SK-N-DZ (cell line): ENCODE measurements around the gene KRTAP2-2. TPM values are rescaled to one million over a fixed set of nuclear protein-coding genes. Genes with fewer than 3 reads are reported as not detected.
"Not testable (repeated sequence)": the region's sequence is repeated elsewhere in the genome, so short reads cannot be mapped to it uniquely, and the experiment has no call there.

Experiments
- DNase-seq: peaks from one replicate; pipeline ENCODE4 v3.0.0-alpha.2; 2015; ENCODE audit warnings: low spot score
- polyA plus RNA-seq, 2 experiments: library from polyadenylated mRNA; depleted of rRNA; stranded (reverse); fragments of >200 nt; gene quantifications; 2 replicates each; pipeline ENCODE4 v1.2.3, GENCODE V29; 2014

Gene KRTAP2-2, protein sequence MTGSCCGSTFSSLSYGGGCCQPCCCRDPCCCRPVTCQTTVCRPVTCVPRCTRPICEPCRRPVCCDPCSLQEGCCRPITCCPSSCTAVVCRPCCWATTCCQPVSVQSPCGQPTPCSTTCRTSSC
- polyA plus RNA-seq (2014; cell fraction: cytosol; rRNA removed) = not detected in 2 replicates
- not detected in 2 replicates for polyA plus RNA-seq (2014; cell fraction: nucleus; rRNA removed)

DNA sequence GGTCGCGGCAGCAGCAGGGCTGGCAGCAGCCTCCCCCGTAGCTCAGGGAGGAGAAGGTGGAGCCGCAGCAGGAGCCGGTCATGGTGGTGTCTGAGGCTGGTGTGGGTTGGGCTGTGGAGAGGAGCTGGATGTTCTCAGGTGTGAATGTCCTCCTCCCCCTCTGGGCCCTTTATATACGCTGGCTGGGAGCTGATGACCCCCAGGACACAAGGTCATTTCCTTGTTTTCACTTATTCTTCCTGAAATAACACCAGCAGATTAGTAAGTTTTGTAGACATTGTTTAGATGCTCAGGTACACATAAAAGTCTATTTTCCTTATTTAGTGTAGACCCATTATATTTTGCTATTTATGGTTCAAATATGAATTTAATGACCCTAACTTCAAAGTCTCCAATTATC lies at the start of gene KRTAP2-2:
TSS of gene KRTAP2-2 (minus strand) at position 101 of the 400 bp plus-strand sequence. CDS start at position 82, 19 bp downstream.
- DNase-seq = not testable (repeated sequence)

DNA sequence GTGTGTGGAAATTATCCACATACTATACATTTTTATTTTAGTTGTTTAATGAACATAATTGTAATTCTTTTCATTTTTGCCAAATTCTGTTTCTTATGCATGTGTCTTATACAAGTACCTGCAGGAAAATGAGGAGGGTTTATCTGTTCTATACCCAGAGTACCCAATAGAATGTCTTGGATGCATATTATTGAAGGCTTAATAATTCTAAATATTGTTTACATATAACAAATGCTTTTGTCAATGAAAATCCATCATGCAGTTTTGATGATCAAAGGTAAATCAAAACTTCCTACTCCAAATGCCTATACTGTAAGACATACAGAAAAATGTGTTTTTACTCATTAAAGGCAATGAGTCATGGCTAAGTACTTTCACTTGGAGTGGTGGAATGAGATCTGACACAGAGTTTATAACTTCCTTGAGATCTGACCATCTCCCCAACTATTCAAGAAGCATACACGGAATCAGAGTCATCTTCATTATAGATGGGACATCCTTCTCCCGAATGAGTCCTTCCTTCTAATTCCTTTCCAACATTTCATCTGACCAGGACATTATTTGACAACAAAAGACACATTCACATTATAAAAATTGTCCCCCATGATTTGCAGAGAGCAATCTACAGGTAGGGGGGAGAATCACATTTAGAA lies 49.5 kb upstream of the KRTAP2-2 start:
- DNase-seq = not testable (repeated sequence)

DNA sequence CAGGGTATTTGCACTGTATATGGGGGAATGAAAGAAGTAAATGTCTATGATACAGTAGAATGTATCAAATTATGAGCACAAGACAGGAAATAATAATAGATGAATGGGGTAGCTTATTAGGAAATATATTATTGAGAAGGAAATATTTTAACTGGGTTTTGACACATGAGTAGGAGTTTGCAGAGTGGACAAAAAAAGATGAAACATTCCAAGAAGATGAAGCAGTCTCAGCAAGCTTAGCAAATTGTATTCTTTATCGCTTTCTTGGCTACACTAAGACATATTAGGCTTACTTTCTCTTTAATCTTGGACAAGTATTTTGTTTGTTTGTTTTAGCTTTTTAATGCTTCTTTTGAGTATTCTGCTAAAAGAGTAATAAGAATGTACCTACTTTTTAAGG lies 48.9 kb upstream of the KRTAP2-2 start:
- DNase-seq = no peak

DNA sequence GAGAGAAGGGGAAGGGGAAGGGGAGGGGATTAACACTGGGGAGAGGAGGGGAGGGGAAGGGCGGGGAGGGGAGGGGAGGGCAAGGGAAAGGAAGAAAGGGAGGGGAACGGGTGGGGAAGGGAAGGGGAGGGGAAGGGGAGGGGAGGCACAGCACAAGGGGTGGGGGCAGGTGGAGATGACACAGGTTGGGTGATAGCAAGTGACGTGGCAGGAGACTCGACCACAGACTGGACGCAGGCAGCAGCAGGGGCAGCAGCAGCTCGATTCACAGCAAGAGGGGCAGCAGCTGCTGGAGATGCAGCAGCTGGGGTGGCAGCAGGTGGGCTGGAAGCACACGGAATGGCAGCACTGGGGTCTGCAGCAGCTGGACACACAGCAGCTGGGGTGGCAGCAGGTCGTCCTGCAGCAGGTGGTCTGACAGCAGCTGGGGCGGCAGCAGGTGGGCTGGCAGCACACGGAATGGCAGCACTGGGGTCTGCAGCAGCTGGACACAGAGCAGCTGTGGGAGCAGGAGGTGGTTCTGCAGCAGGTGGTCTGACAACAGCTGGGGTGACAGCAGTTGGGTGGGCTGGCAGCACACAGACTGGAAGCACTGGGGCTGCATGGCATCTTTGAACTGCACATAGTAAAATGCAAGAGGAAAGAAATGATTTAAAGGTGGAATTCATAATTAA lies 46.7 kb upstream of the KRTAP2-2 start, which contains the start of gene KRTAP4-16:
TSS of gene KRTAP4-16 (minus strand) at position 624 of the 674 bp plus-strand sequence. CDS start at position 624, 0 bp downstream.
- no peak for DNase-seq

DNA sequence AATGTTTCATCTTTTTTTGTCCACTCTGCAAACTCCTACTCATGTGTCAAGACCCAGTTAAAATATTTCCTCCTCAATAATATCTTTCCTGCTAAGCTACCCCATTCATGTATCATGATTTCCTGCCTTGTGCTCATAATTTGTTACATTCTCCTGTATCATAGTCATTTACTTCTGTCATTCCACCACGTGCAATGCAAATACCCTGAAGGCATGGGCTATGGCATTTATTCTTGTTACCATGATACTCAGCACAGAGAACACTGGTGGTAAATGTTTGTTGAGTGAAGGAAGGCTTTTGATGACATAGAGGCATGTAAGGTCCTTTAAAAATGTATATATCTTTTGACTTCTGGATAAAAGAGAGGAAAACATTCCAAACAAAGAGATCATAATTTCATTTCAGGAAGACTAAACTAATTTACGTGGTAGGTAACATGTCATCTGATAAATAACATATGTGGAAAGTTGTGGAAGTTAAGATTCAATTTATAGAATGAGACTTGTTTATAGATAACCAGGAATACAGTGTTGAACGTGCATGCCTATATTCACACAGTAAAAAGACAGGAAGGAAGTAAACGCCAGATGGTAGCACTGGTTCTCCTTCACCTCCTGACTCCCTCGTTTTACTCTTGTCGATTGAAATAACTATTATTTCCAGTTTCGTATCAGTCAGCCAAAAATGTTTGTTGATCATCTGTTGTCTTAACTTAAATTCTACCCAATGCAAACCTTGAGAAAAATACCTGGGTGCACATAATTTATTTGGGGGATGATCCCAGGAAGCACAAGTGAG lies 44.9 kb upstream of the KRTAP2-2 start:
- not testable (repeated sequence) for DNase-seq

DNA sequence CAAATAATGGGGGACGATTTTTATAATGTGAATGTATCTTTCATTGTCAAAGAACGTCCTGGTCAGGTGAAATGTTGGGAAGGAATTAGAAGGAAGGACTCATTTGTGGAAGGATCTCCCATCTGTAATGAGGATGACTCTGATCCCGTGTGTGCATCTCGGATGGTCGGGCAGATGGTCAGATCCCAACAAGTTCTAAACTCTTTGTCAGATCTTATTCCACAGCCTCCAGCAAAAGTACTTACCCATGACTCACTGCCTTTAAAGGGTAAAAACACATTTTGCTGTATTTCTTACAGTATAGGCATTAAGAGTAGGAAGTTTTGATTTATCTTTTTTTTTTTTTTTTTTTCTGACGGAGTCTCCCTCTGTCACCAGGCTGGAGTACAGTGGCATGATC lies 43.5 kb upstream of the KRTAP2-2 start:
- DNase-seq = no peak

DNA sequence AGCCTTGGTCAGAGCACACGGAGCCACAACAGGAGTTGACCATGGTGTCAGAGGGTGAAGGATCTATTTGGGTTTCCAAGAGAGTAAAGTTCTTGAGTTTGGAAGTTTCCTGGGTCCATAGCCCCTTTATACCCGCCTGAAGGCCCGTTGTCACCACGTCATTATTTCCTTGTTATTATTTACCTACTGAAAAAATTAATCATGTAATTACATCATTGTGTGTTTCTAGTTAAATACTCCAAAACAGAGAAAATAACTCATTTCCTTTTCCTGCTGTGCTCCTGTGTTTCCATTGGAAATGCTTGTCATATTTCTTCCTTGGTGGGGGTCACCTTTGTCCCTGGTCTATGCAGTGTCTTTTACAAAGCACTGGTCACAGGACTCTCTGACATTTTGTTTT lies 43.0 kb upstream of the KRTAP2-2 start, which contains the start of gene KRTAP4-8:
TSS of gene KRTAP4-8 (minus strand) at position 101 of the 400 bp plus-strand sequence. CDS start at position 43, 58 bp downstream.
- no peak for DNase-seq

DNA sequence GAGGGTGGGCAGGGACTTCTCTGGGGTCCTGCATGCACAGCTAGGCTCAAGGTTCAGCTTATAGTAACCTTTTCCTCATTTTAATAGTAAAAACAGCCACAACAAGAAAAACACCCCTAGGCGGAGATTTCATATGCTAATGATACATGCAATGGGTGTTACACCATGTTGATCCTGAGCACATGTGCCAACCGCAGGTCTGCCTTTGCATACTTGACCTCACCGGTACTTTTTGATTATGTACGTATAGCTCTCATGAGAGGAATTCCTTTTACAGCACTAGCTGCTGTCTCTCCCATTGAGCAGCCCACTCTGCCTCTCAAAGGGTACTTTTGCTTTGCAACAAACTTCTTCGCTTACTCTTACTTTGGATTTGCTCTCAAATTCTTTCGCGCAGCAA lies 41.0 kb upstream of the KRTAP2-2 start:
- DNase-seq = no peak

DNA sequence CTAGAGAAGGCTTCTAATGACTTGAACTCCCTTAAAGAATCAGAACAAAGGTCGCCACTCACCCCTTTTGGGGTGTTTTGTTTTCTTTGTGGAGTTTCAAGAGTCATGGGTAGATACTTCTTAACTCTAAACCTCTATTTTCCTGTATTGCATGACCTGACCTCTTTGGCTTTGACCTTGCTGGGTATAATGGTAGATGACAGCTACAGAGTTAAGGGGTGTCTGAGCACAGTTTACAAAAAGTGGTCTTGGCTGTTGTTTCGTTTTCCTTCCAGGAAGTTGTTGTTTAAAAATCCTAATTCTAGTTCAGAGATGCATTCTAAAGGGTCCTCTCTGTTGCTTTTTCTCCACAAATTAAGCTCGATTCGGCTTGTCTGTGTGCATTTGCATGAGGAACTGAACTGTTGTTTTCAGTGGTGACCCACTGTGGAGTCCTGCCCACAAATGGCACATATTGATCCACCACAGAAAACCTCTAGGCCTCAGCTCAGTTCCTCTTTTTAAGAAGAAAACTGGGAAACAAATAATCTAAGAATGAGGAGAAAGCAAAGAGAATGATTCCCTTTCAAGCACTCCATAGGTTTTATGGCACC lies 33.8 kb upstream of the KRTAP2-2 start:
- not testable (repeated sequence) for DNase-seq

DNA sequence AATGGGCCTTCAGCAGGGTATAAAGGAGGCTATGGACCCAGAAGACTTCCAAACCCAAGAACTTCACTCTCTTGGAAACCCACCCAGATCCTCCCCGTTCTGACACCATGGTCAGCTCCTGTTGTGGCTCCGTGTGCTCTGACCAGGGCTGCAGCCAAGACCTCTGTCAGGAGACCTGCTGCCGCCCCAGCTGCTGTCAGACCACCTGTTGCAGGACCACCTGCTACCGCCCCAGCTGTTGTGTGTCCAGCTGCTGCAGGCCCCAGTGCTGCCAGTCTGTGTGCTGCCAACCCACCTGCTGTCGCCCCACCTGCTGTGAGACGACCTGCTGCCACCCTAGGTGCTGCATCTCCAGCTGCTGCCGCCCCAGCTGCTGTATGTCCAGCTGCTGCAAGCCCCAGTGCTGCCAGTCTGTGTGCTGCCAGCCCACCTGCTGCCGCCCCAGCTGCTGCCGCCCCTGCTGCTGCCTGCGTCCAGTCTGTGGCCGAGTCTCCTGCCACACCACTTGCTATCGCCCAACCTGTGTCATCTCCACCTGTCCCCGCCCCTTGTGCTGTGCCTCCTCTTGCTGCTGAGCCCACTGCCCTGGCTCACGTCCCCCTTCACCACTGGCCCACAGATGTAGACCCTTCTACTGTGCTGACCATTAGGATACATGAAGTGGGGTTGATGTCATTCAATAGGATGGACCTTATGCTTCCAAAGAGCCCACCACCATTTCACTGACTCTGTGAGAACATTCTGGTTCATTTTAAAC lies 29.2 kb upstream of the KRTAP2-2 start, which contains the start of gene KRTAP4-7:
TSS of gene KRTAP4-7 (plus strand) at position 51 of the 757 bp plus-strand sequence. CDS start at position 108, 57 bp downstream.
- not testable (repeated sequence) for DNase-seq

DNA sequence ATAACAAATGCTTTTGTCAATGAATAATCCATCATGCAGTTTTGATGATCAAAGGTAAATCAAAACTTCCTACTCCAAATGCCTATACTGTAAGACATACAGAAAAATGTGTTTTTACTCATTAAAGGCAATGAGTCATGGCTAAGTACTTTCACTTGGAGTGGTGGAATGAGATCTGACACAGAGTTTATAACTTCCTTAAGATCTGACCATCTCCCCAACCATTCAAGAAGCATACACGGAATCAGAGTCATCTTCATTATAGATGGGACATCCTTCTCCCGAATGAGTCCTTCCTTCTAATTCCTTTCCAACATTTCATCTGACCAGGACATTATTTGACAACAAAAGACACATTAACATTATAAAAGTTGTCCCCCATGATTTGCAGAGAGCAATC lies 28.4 kb upstream of the KRTAP2-2 start:
- DNase-seq = not testable (repeated sequence)

DNA sequence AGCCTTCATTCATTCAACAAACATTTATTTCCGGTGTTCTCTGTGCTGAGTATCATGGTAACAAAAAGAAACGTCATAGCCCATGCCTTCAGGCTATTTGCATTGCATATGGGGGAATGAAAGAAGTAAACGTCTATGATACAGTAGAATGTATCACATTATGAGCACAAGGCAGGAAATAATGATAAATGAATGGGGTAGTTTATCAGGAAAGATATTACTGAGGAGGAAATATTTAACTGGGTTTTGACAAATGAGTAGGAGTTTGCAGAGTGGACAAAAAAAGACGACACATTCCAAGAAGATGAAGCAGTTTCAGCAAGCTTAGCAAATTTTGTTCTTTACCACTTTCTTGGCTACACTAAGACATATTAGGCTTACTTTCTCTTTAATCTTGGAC lies 27.6 kb upstream of the KRTAP2-2 start:
- DNase-seq = no peak

DNA sequence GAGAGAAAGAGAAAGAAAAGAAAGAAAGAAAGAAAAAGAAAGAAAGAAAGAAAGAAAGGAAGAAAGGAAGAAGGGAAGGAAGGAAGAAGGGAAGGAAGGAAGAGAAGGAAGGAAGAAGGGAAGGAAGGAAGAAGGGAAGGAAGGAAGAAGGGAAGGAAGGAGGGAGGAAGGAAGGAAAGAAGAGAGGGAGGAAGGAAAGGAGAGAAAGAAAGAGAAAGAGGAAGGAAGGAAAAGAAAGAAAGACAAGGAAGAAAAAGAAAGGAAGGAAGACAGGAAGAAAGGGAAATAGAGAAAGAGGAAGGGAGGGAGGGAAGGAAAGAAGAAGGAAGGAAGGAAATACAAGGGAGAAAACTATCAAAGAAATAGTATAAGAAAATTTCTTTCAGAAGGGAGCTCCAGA lies 21.8 kb upstream of the KRTAP2-2 start:
- no peak for DNase-seq

DNA sequence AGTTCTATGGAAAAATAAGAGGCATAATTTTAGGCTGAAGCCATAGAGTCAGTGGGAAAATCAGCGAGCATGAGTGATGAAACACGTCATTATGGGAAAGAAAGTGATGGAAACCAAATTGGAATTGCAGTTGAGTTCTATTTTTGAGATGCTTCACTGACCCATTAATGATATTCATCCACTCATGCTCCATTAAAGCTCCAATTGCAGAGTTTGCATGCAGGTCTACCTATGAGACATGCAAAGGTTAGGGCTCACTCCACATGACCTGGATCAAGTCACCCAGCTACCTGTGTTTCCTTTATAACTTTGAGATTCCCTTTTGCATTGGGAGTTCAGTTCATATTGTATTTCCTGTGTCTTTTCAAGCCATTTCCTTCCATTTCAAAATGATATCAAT lies 18.6 kb upstream of the KRTAP2-2 start:
- DNase-seq = no peak

DNA sequence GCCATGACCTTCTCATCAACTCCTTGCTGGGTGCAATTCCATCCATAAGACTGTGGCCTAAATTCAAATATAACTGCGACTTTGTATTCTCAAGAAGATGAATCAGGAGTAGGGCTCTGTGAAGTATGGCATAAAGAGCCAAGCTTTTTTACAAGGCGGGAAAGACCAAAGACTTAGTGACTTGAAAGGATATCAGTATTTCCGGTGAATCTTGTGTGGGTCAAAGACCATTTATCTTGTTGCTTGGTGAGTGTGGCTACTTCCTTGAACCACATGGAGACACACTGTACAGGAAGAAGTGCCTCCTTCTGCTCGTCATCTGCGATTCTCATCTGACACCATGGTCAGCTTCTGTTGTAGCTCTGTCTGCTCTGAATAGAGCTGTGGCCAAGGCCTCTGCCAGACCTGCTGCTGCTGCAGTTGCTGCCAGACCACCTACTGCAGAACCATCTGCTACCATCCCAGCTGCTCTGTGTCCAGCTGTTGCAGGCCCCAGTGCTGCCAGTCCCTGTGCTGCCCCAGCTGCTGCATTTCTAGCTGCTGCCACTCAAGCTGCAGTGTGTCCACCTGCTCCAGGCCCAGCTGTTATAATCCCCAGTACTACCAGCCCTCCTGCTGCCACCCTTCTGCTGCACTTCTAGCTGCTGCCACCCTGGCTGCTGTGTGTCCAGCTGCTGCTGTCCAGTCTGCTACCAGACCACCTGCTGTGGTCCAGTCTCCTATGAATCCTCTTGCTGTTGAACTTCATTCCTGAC lies 16.8 kb upstream of the KRTAP2-2 start:
- no peak for DNase-seq

DNA sequence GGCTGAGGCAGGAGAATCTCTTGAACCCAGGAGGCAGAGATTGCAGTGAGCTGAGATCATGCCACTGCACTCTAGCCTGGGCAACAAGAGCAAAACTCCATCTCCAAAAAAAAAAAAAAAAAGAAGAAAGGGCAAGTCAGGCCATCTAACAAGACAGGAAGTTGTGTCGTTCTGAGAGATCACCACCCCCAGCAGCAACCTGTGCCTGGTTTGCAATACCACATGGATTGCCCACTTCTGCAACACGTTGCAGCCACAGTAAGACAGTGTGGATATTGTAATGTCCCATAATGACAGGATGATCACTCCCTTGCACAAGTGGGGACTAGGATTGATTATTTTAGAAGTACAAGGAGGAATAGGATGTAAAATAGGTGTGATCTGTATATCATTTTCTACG lies 14.0 kb upstream of the KRTAP2-2 start:
- no peak for DNase-seq

DNA sequence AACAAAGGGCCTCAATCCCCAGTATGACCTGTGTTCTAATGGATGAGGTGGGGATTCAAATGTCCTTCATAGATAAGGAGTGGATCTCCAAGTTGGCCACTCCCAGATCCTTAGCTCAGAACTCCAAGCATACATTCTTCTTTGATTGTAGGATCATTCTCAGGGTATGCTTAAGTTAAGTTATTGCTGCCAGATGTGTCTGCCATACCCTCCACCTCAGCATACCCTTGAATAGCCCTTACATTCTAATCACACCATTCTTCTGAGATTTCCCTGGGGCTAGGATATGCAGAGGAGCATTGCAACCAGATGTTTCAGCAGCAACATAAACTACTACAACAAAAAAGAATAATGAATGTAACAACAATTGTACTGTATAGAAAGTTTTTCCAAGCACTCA lies 12.3 kb upstream of the KRTAP2-2 start:
- DNase-seq = no peak

DNA sequence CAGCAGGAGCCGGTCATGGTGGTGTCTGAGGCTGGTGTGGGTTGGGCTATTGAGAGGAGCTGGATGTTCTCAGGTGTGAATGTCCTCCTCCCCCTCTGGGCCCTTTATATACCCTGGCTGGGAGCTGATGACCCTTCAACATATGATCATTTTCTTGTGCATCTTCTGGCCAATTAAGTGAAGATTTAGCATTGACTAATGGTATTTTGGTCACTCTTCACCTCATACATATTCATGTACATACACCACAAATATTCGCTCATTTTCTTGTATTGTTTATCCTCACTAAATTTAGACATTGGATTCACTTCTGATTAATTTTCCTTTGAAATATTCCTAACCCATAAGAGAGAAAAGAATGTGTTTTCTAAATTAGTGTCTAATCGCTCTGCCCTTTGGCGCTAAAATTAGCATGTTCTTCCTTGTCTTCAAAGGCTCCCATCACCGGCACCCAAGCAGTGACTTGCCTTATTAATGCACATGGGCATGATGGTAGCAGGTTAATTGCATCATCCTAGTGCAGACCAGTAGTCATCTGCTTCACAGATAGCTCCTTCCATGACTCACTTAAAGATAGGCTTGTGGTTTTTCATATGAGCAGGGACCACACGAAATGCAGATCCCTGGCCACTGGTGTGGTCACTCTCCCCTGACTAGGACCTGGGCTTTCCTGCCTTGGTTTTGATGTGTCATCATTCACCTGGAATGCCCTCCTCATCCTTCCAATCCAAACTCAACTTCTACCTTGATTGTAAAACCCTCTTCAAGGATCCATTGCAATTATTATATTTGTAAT lies 11.0 kb upstream of the KRTAP2-2 start, which contains the start of gene KRTAP2-4:
TSS of gene KRTAP2-4 (minus strand) at position 51 of the 796 bp plus-strand sequence. CDS start at position 17, 34 bp downstream.
- DNase-seq = no peak
